Stimulated activated CD4-positive, alpha-beta T cell treated with anti-CD3 and anti-CD28 coated beads, Interleukin-1b, Interleukin-23, amount 100 ng/mL, for 1 hour (primary cell): Measurements from ENCODE around the gene KRT6A.

Experiments
- DNase-seq, 2 donors: peaks; one replicate each; pipeline ENCODE4 v3.0.0-alpha.2; 2020; ENCODE audit warnings: low read depth in 2 of 2

Gene KRT6A

GRCh38 chr12:52493172-52493571 is at the start of gene KRT6A:
KRT6A (minus strand) TSS chr12:52493257; CDS start chr12:52493188, 69 bp downstream.
- no peak for DNase-seq

GRCh38 chr12:52542157-52542556 is 49.1 kb upstream of the KRT6A start:
- no peak for DNase-seq

GRCh38 chr12:52541709-52542108 is 48.7 kb upstream of the KRT6A start:
- no peak for DNase-seq

- DNase-seq, result no peak
Observed at GRCh38 chr12:52540531-52540930, 47.5 kb upstream of the KRT6A start.

GRCh38 chr12:52539821-52540173 is 46.7 kb upstream of the KRT6A start:
- DNase-seq, result no peak

GRCh38 chr12:52539083-52539820 is 46.2 kb upstream of the KRT6A start:
- no peak for DNase-seq

- DNase-seq, result no peak
Observed at GRCh38 chr12:52537101-52537500, 44.0 kb upstream of the KRT6A start.

- no peak for DNase-seq
Observed at GRCh38 chr12:52535574-52535973, 42.5 kb upstream of the KRT6A start.

GRCh38 chr12:52534482-52534881 is 41.4 kb upstream of the KRT6A start:
- no peak for DNase-seq

- DNase-seq, result no peak
Observed at GRCh38 chr12:52533686-52534470, 40.8 kb upstream of the KRT6A start.

GRCh38 chr12:52532636-52533035 is 39.6 kb upstream of the KRT6A start:
- DNase-seq, result no peak

GRCh38 chr12:52531566-52532300 is 38.7 kb upstream of the KRT6A start:
- no peak for DNase-seq

GRCh38 chr12:52530905-52531304 is 37.8 kb upstream of the KRT6A start:
- DNase-seq, result no peak

- DNase-seq, result no peak
Observed at GRCh38 chr12:52530366-52530765, 37.3 kb upstream of the KRT6A start.

GRCh38 chr12:52529846-52530245 is 36.8 kb upstream of the KRT6A start:
- DNase-seq, result no peak

- DNase-seq, result no peak
Observed at GRCh38 chr12:52529417-52529816, 36.4 kb upstream of the KRT6A start.

- no peak for DNase-seq
Observed at GRCh38 chr12:52528641-52529143, 35.6 kb upstream of the KRT6A start.

- no peak for DNase-seq
Observed at GRCh38 chr12:52527121-52527800, 34.2 kb upstream of the KRT6A start.

GRCh38 chr12:52526511-52526951 is 33.5 kb upstream of the KRT6A start:
- DNase-seq, result no peak

- DNase-seq, result no peak
Observed at GRCh38 chr12:52525661-52526499, 32.8 kb upstream of the KRT6A start.
